Measurements from ENCODE around the gene STX16.

Gene STX16

GRCh38 chr20:58719258-58719657, 68.2 kb downstream of the STX16 start:
- TF ChIP-seq PPARA (CRISPR knock-in tag; IDR thresholded peaks at IDR 0.05; ENCODE audit: borderline replicate concordance) (no peak), POU6F1 (CRISPR knock-in tag; IDR thresholded peaks at IDR 0.05; ENCODE audit: borderline replicate concordance, low read depth) (no peak), GLIS3 (CRISPR knock-in tag; IDR thresholded peaks at IDR 0.05) (no peak), SNAI2 (CRISPR knock-in tag; IDR thresholded peaks at IDR 0.05) (no peak), TOX (CRISPR knock-in tag; IDR thresholded peaks at IDR 0.05; ENCODE audit: borderline replicate concordance) (no peak), ESRRG (CRISPR knock-in tag; IDR thresholded peaks at IDR 0.05) (no peak), ZC3H10 (CRISPR knock-in tag; IDR thresholded peaks at IDR 0.05) (no peak), ZNF70 (CRISPR knock-in tag; IDR thresholded peaks at IDR 0.05) (no peak), ZFP30 (CRISPR knock-in tag; IDR thresholded peaks at IDR 0.05) (no peak), BACH2 (CRISPR knock-in tag; IDR thresholded peaks at IDR 0.05; ENCODE audit: borderline replicate concordance) (no peak), CSDC2 (CRISPR knock-in tag; IDR thresholded peaks at IDR 0.05) (no peak), CREB5 (CRISPR knock-in tag; IDR thresholded peaks at IDR 0.05; ENCODE audit: low read depth) (no peak), ARNTL (CRISPR knock-in tag; IDR thresholded peaks at IDR 0.05; ENCODE audit: borderline replicate concordance, low read depth) (no peak), ZFP3 (CRISPR knock-in tag; IDR thresholded peaks at IDR 0.05) (no peak), TCF4 (CRISPR knock-in tag; IDR thresholded peaks at IDR 0.05; ENCODE audit: borderline replicate concordance) (no peak), OSR1 (CRISPR knock-in tag; IDR thresholded peaks at IDR 0.05) (no peak)
- TF ChIP-seq, protein P1, sequence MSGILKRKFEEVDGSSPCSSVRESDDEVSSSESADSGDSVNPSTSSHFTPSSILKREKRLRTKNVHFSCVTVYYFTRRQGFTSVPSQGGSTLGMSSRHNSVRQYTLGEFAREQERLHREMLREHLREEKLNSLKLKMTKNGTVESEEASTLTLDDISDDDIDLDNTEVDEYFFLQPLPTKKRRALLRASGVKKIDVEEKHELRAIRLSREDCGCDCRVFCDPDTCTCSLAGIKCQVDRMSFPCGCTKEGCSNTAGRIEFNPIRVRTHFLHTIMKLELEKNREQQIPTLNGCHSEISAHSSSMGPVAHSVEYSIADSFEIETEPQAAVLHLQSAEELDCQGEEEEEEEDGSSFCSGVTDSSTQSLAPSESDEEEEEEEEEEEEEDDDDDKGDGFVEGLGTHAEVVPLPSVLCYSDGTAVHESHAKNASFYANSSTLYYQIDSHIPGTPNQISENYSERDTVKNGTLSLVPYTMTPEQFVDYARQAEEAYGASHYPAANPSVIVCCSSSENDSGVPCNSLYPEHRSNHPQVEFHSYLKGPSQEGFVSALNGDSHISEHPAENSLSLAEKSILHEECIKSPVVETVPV (CRISPR knock-in tag; IDR thresholded peaks at IDR 0.05), result no peak
- TF ChIP-seq, protein P2, sequence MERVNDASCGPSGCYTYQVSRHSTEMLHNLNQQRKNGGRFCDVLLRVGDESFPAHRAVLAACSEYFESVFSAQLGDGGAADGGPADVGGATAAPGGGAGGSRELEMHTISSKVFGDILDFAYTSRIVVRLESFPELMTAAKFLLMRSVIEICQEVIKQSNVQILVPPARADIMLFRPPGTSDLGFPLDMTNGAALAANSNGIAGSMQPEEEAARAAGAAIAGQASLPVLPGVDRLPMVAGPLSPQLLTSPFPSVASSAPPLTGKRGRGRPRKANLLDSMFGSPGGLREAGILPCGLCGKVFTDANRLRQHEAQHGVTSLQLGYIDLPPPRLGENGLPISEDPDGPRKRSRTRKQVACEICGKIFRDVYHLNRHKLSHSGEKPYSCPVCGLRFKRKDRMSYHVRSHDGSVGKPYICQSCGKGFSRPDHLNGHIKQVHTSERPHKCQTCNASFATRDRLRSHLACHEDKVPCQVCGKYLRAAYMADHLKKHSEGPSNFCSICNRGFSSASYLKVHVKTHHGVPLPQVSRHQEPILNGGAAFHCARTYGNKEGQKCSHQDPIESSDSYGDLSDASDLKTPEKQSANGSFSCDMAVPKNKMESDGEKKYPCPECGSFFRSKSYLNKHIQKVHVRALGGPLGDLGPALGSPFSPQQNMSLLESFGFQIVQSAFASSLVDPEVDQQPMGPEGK (CRISPR knock-in tag; IDR thresholded peaks at IDR 0.05; ENCODE audit: borderline replicate concordance), result no peak
- ATAC-seq, result no peak

GRCh38 chr20:58719971-58720371, 68.9 kb downstream of the STX16 start:
- TF ChIP-seq, protein P1 (CRISPR knock-in tag; IDR thresholded peaks at IDR 0.05), result no peak
- no peak for TF ChIP-seq BACH2 (CRISPR knock-in tag; IDR thresholded peaks at IDR 0.05; ENCODE audit: borderline replicate concordance)
- TF ChIP-seq GLIS3 (CRISPR knock-in tag; IDR thresholded peaks at IDR 0.05), result no peak
- TF ChIP-seq ESRRG (CRISPR knock-in tag; IDR thresholded peaks at IDR 0.05), result no peak
- no peak for TF ChIP-seq ZNF8 (CRISPR knock-in tag; IDR thresholded peaks at IDR 0.05)
- TF ChIP-seq PPARA (CRISPR knock-in tag; IDR thresholded peaks at IDR 0.05; ENCODE audit: borderline replicate concordance), result no peak
- TF ChIP-seq ZFP3 (CRISPR knock-in tag; IDR thresholded peaks at IDR 0.05), result no peak
- TF ChIP-seq OSR1 (CRISPR knock-in tag; IDR thresholded peaks at IDR 0.05), result no peak
- TF ChIP-seq ZFP30 (CRISPR knock-in tag; IDR thresholded peaks at IDR 0.05), result no peak
- TF ChIP-seq, protein P2 (CRISPR knock-in tag; IDR thresholded peaks at IDR 0.05; ENCODE audit: borderline replicate concordance), result no peak
- no peak for TF ChIP-seq POU6F1 (CRISPR knock-in tag; IDR thresholded peaks at IDR 0.05; ENCODE audit: borderline replicate concordance, low read depth)
- no peak for TF ChIP-seq ZNF70 (CRISPR knock-in tag; IDR thresholded peaks at IDR 0.05)
- TF ChIP-seq SNAI2 (CRISPR knock-in tag; IDR thresholded peaks at IDR 0.05), result no peak
- TF ChIP-seq ISL1 (CRISPR knock-in tag; IDR thresholded peaks at IDR 0.05), result no peak
- TF ChIP-seq ARNTL (CRISPR knock-in tag; IDR thresholded peaks at IDR 0.05; ENCODE audit: borderline replicate concordance, low read depth), result no peak
- no peak for TF ChIP-seq ZNF565 (CRISPR knock-in tag; conservative IDR thresholded peaks at IDR 0.05; ENCODE audit: low read depth)
- TF ChIP-seq CREB5 (CRISPR knock-in tag; IDR thresholded peaks at IDR 0.05; ENCODE audit: low read depth), result no peak
- no peak for TF ChIP-seq TSHZ2 (CRISPR knock-in tag; IDR thresholded peaks at IDR 0.05)
- no peak for TF ChIP-seq TOX (CRISPR knock-in tag; IDR thresholded peaks at IDR 0.05; ENCODE audit: borderline replicate concordance)
- TF ChIP-seq CSDC2 (CRISPR knock-in tag; IDR thresholded peaks at IDR 0.05), result no peak
- ATAC-seq, result no peak

Data from SK-N-SH treated with all-trans-retinoic acid at 6 μM for 48 hours (cell line).